ENCODE data around the gene C16orf78.

DNA sequence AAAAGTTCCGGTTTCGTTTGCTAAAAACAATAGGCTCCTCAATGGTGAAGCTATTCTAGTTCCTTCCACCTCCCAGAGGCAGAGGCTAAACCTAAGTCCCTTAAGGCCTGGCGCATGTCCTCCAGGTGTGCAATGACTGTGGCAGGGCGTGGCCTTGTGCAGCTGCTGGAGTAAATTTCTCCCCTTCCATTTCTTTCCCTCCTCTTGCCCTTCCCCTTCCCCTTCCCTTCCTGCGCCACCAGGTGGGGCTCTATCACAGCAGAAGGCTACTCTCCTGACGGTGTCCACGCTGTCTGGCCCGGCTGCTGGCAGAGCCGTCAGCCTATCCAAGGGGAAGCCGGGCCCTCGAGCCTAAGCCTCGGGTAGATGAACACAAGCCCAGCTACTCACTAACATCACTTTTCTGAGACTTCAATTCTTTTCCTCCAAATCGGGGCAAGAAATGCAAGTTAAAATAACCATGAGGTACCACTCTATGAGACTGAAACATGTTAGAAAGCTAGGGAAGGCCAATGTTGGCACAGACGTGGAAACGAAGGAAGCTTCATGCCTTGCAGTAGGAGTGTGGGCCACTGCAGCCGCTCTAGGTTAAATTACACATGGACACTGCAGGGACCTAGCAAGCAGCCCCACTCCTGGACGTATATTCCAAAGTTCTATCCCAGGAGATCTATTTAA lies 34.4 kb downstream of the C16orf78 start:
- TF ChIP-seq CTCF (IDR thresholded peaks at IDR 0.05) (peak; percentile 69 to 90 (median 75)), EP300 (IDR thresholded peaks at IDR 0.05) (no peak), POLR2A (IDR thresholded peaks at IDR 0.05) (no peak)
